Measurements from ENCODE around the gene ITGB2.

The ITGB2 gene

DNA sequence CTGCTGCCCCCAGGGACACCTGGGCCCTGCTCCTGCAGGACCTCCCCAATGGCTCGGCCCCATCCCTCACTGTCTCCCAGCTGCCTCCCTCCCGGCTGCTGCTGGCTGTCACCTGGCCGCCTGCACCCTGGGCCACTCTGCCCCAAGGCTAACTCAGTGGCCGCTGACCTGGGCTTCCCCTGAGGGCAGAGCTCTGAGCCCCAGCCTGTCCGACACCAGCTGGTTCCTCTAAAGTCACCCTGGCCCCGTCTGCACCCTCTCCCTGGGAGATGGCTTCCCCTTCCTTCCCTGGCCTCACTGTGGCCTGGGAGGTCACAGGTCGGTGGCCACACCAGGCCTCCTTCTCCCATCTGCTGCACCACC is 15.0 kb downstream of the ITGB2 start:
- H3K4me3 ChIP-seq (ENCODE audit: low read length), result no peak overlapping the region
- no peak overlapping the region for H3K9ac ChIP-seq (ENCODE audit: low read length)
- H3K36me3 ChIP-seq (replicated peaks; ENCODE audit: low read depth, low read length), result peaks cover 11% of the 10 kb centered on the region
- TF ChIP-seq, protein P1, sequence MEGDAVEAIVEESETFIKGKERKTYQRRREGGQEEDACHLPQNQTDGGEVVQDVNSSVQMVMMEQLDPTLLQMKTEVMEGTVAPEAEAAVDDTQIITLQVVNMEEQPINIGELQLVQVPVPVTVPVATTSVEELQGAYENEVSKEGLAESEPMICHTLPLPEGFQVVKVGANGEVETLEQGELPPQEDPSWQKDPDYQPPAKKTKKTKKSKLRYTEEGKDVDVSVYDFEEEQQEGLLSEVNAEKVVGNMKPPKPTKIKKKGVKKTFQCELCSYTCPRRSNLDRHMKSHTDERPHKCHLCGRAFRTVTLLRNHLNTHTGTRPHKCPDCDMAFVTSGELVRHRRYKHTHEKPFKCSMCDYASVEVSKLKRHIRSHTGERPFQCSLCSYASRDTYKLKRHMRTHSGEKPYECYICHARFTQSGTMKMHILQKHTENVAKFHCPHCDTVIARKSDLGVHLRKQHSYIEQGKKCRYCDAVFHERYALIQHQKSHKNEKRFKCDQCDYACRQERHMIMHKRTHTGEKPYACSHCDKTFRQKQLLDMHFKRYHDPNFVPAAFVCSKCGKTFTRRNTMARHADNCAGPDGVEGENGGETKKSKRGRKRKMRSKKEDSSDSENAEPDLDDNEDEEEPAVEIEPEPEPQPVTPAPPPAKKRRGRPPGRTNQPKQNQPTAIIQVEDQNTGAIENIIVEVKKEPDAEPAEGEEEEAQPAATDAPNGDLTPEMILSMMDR (IDR thresholded peaks at IDR 0.05; ENCODE audit: low read depth, low read length), result no peak
- TF ChIP-seq EZH2phosphoT487 (IDR thresholded peaks at IDR 0.05; ENCODE audit: low read depth), result no peak
- no peaks in the 10 kb centered on the region for H3K27me3 ChIP-seq (ENCODE audit: low read depth, low read length)
- no peaks in the 10 kb centered on the region for H4K20me1 ChIP-seq (ENCODE audit: insufficient read depth, low read length)
- no peak overlapping the region for H3K4me2 ChIP-seq (ENCODE audit: low read length)
- H3K79me2 ChIP-seq (ENCODE audit: low read length), result no peaks in the 10 kb centered on the region
- H3K9me3 ChIP-seq (ENCODE audit: insufficient read depth, low read length), result no peaks in the 10 kb centered on the region
- H2AFZ ChIP-seq (ENCODE audit: low read depth, low read length), result no peak overlapping the region
- no peak overlapping the region for H3K27ac ChIP-seq (ENCODE audit: low read length)
- no peaks in the 10 kb centered on the region for H3K4me1 ChIP-seq (ENCODE audit: low read length)

- Histone ChIP-seq H4K20me1 (ENCODE audit: insufficient read depth, low read length) (no peaks in the 10 kb centered on the region), H3K9ac (ENCODE audit: low read length) (no peak overlapping the region), H3K27me3 (ENCODE audit: low read depth, low read length) (no peaks in the 10 kb centered on the region), H3K4me2 (ENCODE audit: low read length) (no peak overlapping the region), H3K27ac (ENCODE audit: low read length) (no peak overlapping the region), H3K4me3 (ENCODE audit: low read length) (no peak overlapping the region), H3K79me2 (ENCODE audit: low read length) (no peaks in the 10 kb centered on the region), H3K36me3 (replicated peaks; ENCODE audit: low read depth, low read length) (peaks cover 11% of the 10 kb centered on the region), H2AFZ (ENCODE audit: low read depth, low read length) (no peak overlapping the region), H3K4me1 (ENCODE audit: low read length) (no peaks in the 10 kb centered on the region), H3K9me3 (ENCODE audit: insufficient read depth, low read length) (no peaks in the 10 kb centered on the region)
- TF ChIP-seq, protein P1 (IDR thresholded peaks at IDR 0.05; ENCODE audit: low read depth, low read length), result no peak
- TF ChIP-seq EZH2phosphoT487 (IDR thresholded peaks at IDR 0.05; ENCODE audit: low read depth), result no peak
Observed at GRCh38 chr21:44905016-44905727, 15.5 kb downstream of the ITGB2 start.

- H3K4me2 ChIP-seq (ENCODE audit: low read length), result no peak overlapping the region
- H3K9ac ChIP-seq (ENCODE audit: low read length), result no peak overlapping the region
- no peak overlapping the region for H2AFZ ChIP-seq (ENCODE audit: low read depth, low read length)
- H3K36me3 ChIP-seq (replicated peaks; ENCODE audit: low read depth, low read length), result peaks cover 11% of the 10 kb centered on the region
- H3K4me3 ChIP-seq (ENCODE audit: low read length), result no peak overlapping the region
- H3K27me3 ChIP-seq (ENCODE audit: low read depth, low read length), result no peaks in the 10 kb centered on the region
- H3K79me2 ChIP-seq (ENCODE audit: low read length), result no peaks in the 10 kb centered on the region
- no peak overlapping the region for H3K27ac ChIP-seq (ENCODE audit: low read length)
- TF ChIP-seq EZH2phosphoT487 (IDR thresholded peaks at IDR 0.05; ENCODE audit: low read depth), result no peak
- TF ChIP-seq, protein P1 (IDR thresholded peaks at IDR 0.05; ENCODE audit: low read depth, low read length), result no peak
- no peaks in the 10 kb centered on the region for H4K20me1 ChIP-seq (ENCODE audit: insufficient read depth, low read length)
- no peaks in the 10 kb centered on the region for H3K4me1 ChIP-seq (ENCODE audit: low read length)
- no peaks in the 10 kb centered on the region for H3K9me3 ChIP-seq (ENCODE audit: insufficient read depth, low read length)
Observed at GRCh38 chr21:44904141-44904923, 16.4 kb downstream of the ITGB2 start.

DNA sequence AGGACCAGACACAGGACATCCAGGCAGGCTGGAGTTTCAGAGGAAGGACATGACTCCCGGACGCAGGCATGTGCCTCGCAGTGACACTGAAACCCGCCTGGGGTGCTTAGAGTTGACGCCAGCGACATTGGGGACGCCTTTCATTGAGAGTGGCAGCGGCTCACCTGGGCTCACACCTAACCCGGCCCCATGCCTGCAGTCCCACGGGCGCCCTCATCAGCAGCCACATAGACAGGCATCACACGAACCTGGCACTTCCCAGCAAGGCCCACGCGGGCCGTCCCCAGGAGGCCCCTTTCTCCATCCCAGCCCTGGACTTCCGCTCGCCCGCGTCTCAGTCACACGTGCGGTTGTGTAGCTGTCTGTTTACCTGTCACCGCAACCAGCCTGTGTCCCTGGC is 17.0 kb downstream of the ITGB2 start:
- Histone ChIP-seq H3K36me3 (replicated peaks; ENCODE audit: low read depth, low read length) (peaks cover 11% of the 10 kb centered on the region), H4K20me1 (ENCODE audit: insufficient read depth, low read length) (no peaks in the 10 kb centered on the region), H3K4me2 (ENCODE audit: low read length) (no peak overlapping the region), H3K27ac (ENCODE audit: low read length) (no peak overlapping the region), H2AFZ (ENCODE audit: low read depth, low read length) (no peak overlapping the region), H3K4me3 (ENCODE audit: low read length) (no peak overlapping the region), H3K9me3 (ENCODE audit: insufficient read depth, low read length) (no peaks in the 10 kb centered on the region), H3K9ac (ENCODE audit: low read length) (no peak overlapping the region), H3K79me2 (ENCODE audit: low read length) (no peaks in the 10 kb centered on the region), H3K27me3 (ENCODE audit: low read depth, low read length) (no peaks in the 10 kb centered on the region), H3K4me1 (ENCODE audit: low read length) (no peaks in the 10 kb centered on the region)
- no peak for TF ChIP-seq EZH2phosphoT487 (IDR thresholded peaks at IDR 0.05; ENCODE audit: low read depth)
- TF ChIP-seq, protein P1 (IDR thresholded peaks at IDR 0.05; ENCODE audit: low read depth, low read length), result no peak

Measured in OCI-LY3 (cell line).